Activated T-cell treated with anti-CD3 and anti-CD28 coated beads, Interleukin-2, amount 50 U/mL, for 72 hours (primary cell): ENCODE measurements around the gene XYLT2. TPM values are rescaled to one million over a fixed set of nuclear protein-coding genes. Genes with fewer than 3 reads are reported as not detected.
A peak's percentile ranks its signal among the peaks of the same experiment; 100 is the strongest.
"Not testable (repeated sequence)": the region's sequence is repeated elsewhere in the genome, so short reads cannot be mapped to it uniquely, and the experiment has no call there.

Experiments used
- ATAC-seq, 2 donors: fragments of 150-1000 bp; cut with Tn5 transposase; replicated peaks in 1 of 2; 2 replicates each; pipeline ENCODE4 v1.10.0; 2021; ENCODE audit warnings: moderate library complexity in 2 of 2, mild to moderate bottlenecking in 1 of 2
- DNase-seq, 2 donors: peaks; one replicate each; pipeline ENCODE4 v3.0.0; 2021 to 2022; ENCODE audit warnings: mixed read lengths in 1 of 2
- H3K27ac Mint-ChIP-seq: one replicate; pipeline ENCODE4 v1.8.0; 2022; ENCODE audit warnings: mild to moderate bottlenecking, moderate library complexity, mixed read lengths
- H3K27me3 Mint-ChIP-seq: one replicate; pipeline ENCODE4 v1.8.0; 2022; ENCODE audit warnings: low read depth, mixed read lengths
- H3K36me3 Mint-ChIP-seq, 2 donors: one replicate each; pipeline ENCODE4 v1.8.0; 2022; ENCODE audit warnings: mixed read lengths in 2 of 2, mild to moderate bottlenecking in 1 of 2; ENCODE audit not compliant: insufficient read depth in 2 of 2
- H3K4me1 Mint-ChIP-seq: one replicate; pipeline ENCODE4 v1.8.0; 2022; ENCODE audit warnings: low read depth, mixed read lengths
- H3K4me3 Mint-ChIP-seq, 2 donors: one replicate each; pipeline ENCODE4 v1.8.0; 2022; ENCODE audit warnings: mild to moderate bottlenecking in 2 of 2, mixed read lengths in 2 of 2, moderate library complexity in 2 of 2
- H3K9me3 Mint-ChIP-seq, 2 donors: one replicate each; pipeline ENCODE4 v1.8.0; 2022; ENCODE audit warnings: mixed read lengths in 2 of 2
- total RNA-seq, 2 donors: library from RNA; stranded (reverse); gene quantifications; one replicate each; pipeline ENCODE4 v1.2.3, GENCODE V29; 2022

Gene XYLT2
- 10 to 100 TPM; 24.2 to 43.8 TPM for total RNA-seq

DNA sequence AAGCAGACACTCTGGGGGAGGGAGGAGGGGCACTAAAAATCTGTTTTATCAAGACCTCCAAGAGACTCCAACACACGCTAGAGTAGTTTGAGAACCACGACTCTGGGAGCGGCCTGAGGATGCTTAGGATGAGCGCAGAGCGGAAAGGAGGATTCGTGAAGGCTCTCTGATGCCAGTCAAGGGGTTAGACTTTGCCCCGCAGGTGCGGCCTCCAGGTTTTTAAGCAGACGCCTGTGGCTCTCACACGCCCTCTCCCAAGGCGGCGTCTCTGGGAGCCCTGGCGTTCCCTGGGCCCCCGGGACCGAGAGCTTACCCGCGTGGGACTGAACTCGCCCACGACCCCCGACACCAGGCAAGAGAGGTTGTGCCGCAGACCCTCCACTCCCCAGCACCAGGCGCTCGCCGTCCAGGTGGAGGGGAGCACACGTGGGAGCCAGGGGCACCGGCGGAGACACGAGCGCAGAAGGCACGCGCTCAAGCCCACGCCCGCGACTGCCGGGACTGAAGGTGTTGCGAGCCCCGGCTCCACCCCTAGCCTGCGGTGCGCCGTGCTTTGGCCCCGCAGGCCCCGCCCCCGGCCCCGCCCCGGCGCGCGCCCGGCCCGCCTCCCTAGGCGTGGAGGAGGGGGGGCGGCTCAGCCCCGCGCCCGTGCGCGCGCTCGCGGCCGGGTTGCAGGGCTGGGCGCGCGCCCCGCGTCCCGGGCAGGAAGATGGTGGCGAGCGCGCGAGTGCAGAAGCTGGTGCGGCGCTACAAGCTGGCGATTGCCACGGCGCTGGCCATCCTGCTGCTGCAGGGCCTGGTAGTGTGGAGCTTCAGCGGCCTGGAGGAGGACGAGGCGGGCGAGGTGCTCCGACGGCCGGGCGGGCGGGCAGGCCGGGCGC is at the start of gene XYLT2:
XYLT2 (plus strand) TSS at position 695 of the 881 bp plus-strand sequence; CDS start at position 710, 15 bp downstream.
- H3K27me3 Mint-ChIP-seq = no peaks in the 10 kb centered on the region
- peak within 1 kb of the TSS; percentile 88 to 97 for H3K4me3 Mint-ChIP-seq
- no peaks in the 10 kb centered on the region for H3K9me3 Mint-ChIP-seq
- ATAC-seq (peak; percentile 90 to 93), DNase-seq (peak; percentile 92 to 95)
- peaks cover 0 to 1% of the 10 kb centered on the region in 2 donors for H3K36me3 Mint-ChIP-seq
- H3K27ac Mint-ChIP-seq = peak within 1 kb of the TSS; percentile 96
- H3K4me1 Mint-ChIP-seq = peaks cover 41% of the 10 kb centered on the region

GRCh38 chr17:50297407-50297865 is 48.5 kb upstream of the XYLT2 start:
- H3K4me3 Mint-ChIP-seq = no peak overlapping the region
- no peaks in the 10 kb centered on the region for H3K9me3 Mint-ChIP-seq
- ATAC-seq (peak; percentile 96 to 97), DNase-seq (peak; percentile 88 to 89)
- H3K36me3 Mint-ChIP-seq = no peaks in the 10 kb centered on the region
- peaks cover 9% of the 10 kb centered on the region for H3K4me1 Mint-ChIP-seq
- no peak overlapping the region for H3K27ac Mint-ChIP-seq
- H3K27me3 Mint-ChIP-seq = peaks cover 10% of the 10 kb centered on the region

DNA sequence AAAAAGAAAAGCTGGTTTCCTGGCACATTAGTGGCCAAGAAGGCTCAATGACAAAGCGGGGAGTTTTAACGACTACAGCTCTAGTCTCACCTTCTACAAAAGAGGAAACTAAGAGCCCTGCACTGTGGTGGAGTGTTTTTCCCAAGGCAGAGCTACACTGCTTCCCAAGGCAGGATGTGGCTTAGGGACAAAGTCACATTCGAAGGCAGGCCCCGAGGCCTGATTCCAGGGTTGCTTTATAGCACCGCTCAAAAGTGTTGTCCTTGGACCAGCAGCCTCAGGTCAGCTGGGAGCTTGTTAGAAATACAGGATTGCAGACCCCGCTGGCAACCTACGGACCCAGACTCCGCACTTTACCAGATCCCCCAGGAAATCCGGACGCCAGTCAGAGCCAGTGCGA is 47.9 kb upstream of the XYLT2 start:
- Mint-ChIP-seq H3K9me3 (no peaks in the 10 kb centered on the region), H3K27ac (no peak overlapping the region), H3K4me1 (peaks cover 11% of the 10 kb centered on the region), H3K4me3 (no peak overlapping the region), H3K36me3 (no peaks in the 10 kb centered on the region), H3K27me3 (peaks cover 10% of the 10 kb centered on the region)
- ATAC-seq (peak in 1 of 2 donors; percentile 4), DNase-seq (no peak)

DNA sequence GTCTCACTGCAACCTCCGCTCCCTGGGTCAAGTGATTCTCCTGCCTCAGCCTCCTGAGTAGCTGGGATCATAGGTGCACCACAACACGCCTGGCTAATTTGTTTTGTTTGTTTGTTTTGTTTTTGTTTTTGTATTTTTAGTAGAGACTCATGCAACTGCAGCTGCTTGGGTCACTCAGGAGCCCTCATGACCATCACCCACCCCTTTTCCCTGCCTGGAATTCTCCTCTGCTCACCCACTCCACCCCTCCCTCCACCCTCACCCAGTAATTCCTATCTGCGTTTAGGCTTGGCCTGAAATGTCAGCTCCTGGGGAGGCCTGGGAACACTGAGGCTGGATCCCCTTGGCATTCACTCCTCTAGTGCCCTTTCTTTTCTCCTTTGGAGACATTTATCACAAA is 46.1 kb upstream of the XYLT2 start:
- Mint-ChIP-seq H3K36me3 (no peaks in the 10 kb centered on the region), H3K27ac (peak overlapping the region; percentile 47), H3K4me1 (peaks cover 18% of the 10 kb centered on the region), H3K27me3 (peaks cover 10% of the 10 kb centered on the region), H3K4me3 (no peak overlapping the region), H3K9me3 (no peaks in the 10 kb centered on the region)
- DNase-seq = no peak
- ATAC-seq = no peak

DNA sequence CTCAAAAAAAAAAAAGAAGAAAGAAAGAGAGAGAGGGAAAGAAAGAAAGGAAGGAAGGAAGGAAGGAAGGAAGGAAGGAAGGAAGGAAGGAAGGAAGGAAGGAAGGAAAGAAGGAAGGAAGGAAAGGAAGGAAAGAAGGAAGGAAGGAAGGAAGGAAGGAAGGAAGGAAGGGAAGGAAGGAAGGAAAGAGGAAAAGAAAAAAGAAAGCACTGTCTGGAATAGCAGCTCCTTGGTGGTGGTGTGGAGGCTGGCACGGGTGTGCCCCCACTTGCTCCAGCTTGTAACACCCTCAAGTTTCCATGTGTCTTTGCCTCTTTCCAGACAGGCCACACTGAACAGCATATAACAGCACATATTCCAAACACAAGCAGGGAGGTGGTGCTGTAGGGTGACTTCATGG is 45.1 kb upstream of the XYLT2 start:
- H3K9me3 Mint-ChIP-seq, DNase-seq, ATAC-seq, H3K4me3 Mint-ChIP-seq, H3K36me3 Mint-ChIP-seq: not testable (repeated sequence)
- Mint-ChIP-seq H3K27me3 (peaks cover 10% of the 10 kb centered on the region), H3K4me1 (peaks cover 27% of the 10 kb centered on the region), H3K27ac (peak overlapping the region; percentile 81)

DNA sequence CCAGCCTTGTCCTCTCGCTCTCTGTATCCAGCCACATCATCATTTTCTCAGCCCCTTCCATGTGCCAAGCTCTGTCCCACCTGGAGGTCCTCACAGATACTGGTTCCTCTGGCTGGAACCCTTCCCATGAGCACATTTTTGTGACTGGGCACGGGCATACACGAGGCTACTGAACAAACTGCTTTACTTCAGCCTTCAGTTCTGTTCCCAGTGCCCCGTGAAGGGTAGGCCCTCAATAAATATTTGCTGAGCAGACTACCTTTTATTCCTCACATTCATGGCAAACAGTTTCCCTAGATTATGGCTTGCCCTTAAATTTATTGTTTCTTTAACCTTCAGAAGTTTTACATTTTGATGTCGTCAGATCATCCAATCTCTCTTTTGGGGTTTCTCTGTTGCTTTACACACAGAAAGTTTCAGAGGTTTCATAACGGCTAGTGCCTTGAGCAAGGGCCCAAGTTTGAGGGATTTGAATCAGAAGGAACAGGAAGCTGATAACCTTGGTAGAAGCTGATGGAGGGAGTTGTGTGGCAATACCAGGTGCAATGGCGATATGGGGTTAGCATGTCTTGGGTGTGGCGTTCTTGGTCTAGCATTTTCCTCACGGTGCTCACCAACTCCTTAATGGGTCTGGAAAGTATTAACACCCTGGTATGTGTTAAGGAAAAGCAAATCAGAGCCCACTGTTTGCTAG is 43.9 kb upstream of the XYLT2 start:
- H3K9me3 Mint-ChIP-seq = no peaks in the 10 kb centered on the region
- peak overlapping the region; percentile 79 for H3K27ac Mint-ChIP-seq
- ATAC-seq (peak; percentile 24 to 48), DNase-seq (no peak)
- no peaks in the 10 kb centered on the region for H3K36me3 Mint-ChIP-seq
- peak overlapping the region; percentile 13 to 54 for H3K4me3 Mint-ChIP-seq
- H3K27me3 Mint-ChIP-seq = peaks cover 10% of the 10 kb centered on the region
- H3K4me1 Mint-ChIP-seq = peaks cover 38% of the 10 kb centered on the region

DNA sequence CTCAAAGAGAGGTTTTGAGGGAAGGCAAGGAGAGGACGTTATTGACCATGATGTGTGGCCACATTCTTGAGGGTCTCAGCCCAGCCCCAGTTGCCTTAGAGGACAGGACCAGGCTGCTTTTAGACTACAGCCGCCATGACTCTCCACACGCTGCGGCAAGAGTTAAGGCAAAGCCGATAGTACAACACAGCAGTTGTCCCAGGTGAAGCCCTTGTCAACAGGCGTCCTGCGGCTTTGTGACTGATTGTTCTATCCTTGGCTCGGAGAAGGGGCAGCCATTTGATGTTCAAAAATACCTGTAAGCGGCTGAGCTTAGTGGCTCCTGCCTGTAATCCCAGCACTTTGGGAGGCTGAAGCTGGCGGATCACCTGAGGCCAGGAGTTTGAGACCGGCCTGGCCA is 42.9 kb upstream of the XYLT2 start:
- ATAC-seq (no peak), DNase-seq (no peak)
- Mint-ChIP-seq H3K4me3 (no peak overlapping the region), H3K9me3 (no peaks in the 10 kb centered on the region), H3K4me1 (peaks cover 38% of the 10 kb centered on the region), H3K27me3 (peaks cover 10% of the 10 kb centered on the region), H3K36me3 (no peaks in the 10 kb centered on the region), H3K27ac (no peak overlapping the region)

- Mint-ChIP-seq H3K27ac (no peak overlapping the region), H3K4me1 (peaks cover 42% of the 10 kb centered on the region), H3K9me3 (no peaks in the 10 kb centered on the region), H3K36me3 (no peaks in the 10 kb centered on the region), H3K4me3 (no peak overlapping the region), H3K27me3 (peaks cover 10% of the 10 kb centered on the region)
- DNase-seq (no peak), ATAC-seq (no peak)
Observed at GRCh38 chr17:50303596-50303995, 42.3 kb upstream of the XYLT2 start.

- Mint-ChIP-seq H3K36me3 (no peaks in the 10 kb centered on the region), H3K27ac (peak overlapping the region; percentile 77), H3K4me1 (peaks cover 55% of the 10 kb centered on the region), H3K4me3 (peak overlapping the region; percentile 28 to 60), H3K27me3 (peaks cover 10% of the 10 kb centered on the region), H3K9me3 (no peaks in the 10 kb centered on the region)
- peak; percentile 26 to 32 for DNase-seq
- ATAC-seq = peak; percentile 33 to 40
Observed at GRCh38 chr17:50304781-50305404, 41.0 kb upstream of the XYLT2 start.

GRCh38 chr17:50307654-50308053 is 38.3 kb upstream of the XYLT2 start:
- Mint-ChIP-seq H3K9me3 (no peaks in the 10 kb centered on the region), H3K27ac (peak overlapping the region; percentile 32), H3K27me3 (peaks cover 10% of the 10 kb centered on the region), H3K36me3 (peaks cover 0 to 2% of the 10 kb centered on the region in 2 donors), H3K4me1 (peaks cover 65% of the 10 kb centered on the region), H3K4me3 (peak overlapping the region in 1 of 2 donors; percentile 7)
- DNase-seq (no peak), ATAC-seq (no peak)

DNA sequence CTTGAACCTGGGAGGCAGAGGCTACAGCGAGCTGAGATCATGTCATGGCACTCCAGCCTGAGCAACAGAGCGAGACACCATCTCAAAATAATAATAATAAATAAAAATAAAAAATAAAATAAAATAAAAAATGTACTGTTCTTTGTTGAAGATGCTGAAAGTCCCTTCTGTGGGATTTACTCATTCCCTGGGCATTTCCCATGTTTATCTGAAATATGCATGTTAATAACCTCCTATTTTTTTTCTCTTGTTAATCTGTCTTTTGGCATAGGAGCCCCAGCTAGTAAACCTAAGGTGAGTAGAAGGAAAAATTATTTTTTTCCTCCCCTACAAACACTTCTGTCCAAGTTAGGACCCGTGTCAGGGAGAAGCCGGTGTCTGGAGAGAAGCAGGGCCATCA is 37.3 kb upstream of the XYLT2 start:
- DNase-seq = no peak
- Mint-ChIP-seq H3K4me3 (peak overlapping the region; percentile 16 to 49), H3K4me1 (peaks cover 64% of the 10 kb centered on the region), H3K27me3 (peaks cover 13% of the 10 kb centered on the region), H3K36me3 (peaks cover 0 to 2% of the 10 kb centered on the region in 2 donors), H3K9me3 (no peaks in the 10 kb centered on the region), H3K27ac (peak overlapping the region; percentile 79)
- no peak for ATAC-seq

DNA sequence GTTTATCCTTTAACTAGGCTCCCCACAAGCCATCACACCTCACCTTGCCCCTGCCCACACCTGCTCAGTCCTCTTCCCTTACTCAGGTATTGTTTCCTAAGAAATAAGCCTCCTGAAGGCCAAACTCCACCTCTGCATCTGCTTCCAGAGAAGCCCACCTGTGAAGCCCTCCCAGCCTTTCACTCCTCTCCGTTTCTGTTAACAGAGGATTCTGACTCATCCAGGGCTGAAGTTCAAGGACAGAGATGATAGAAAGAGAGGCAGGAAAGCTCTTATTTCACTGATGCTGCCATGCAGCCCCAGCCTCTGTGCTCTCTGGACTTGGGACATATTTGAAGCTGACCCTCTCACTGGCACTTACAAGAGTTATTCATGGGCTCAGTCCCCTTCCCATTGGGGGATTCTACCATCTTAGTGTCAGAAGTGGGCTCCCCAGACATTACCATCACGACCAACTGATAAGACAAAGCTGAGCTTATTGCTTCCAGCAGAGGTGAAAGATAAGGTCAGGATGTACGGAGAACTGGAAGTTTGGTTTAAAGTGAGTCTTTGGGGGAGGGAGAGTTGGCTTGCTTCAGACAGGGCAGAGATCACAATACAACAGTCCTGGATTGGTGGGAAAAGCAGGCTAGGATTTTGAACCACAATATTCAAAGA is 35.3 kb upstream of the XYLT2 start:
- peaks cover 0 to 2% of the 10 kb centered on the region in 2 donors for H3K36me3 Mint-ChIP-seq
- ATAC-seq = peak in 1 of 2 donors; percentile 23

More for the DNA sequence above, 35.3 kb upstream of the XYLT2 start:
- no peak for DNase-seq
- no peaks in the 10 kb centered on the region for H3K9me3 Mint-ChIP-seq
- peaks cover 19% of the 10 kb centered on the region for H3K27me3 Mint-ChIP-seq
- peaks cover 49% of the 10 kb centered on the region for H3K4me1 Mint-ChIP-seq
- peak overlapping the region; percentile 56 to 65 for H3K4me3 Mint-ChIP-seq
- H3K27ac Mint-ChIP-seq = peak overlapping the region; percentile 86
